Lower leg skin (tissue), 3 donors: ENCODE measurements around the gene TTC13.

Experiments
- CTCF ChIP-seq, 3 donors: fragments of 450-650 bp; IDR thresholded peaks; one replicate each; pipeline ENCODE4 v1.5.1; 2016; ENCODE audit warnings: antibody characterized with exemption in 3 of 3, mild to moderate bottlenecking in 3 of 3, moderate library complexity in 2 of 3
- POLR2A ChIP-seq, 2 donors: fragments of 450-650 bp; IDR thresholded peaks; one replicate each; pipeline ENCODE4 v1.6.1; 2016 to 2017; ENCODE audit warnings: antibody characterized with exemption in 2 of 2, mild to moderate bottlenecking in 1 of 2, moderate library complexity in 1 of 2

- no peak for TF ChIP-seq CTCF (IDR thresholded peaks at IDR 0.05)
- no peak for TF ChIP-seq POLR2A (IDR thresholded peaks at IDR 0.05)
Observed at GRCh38 chr1:230976360-230976759, 2.3 kb downstream of the TTC13 start.
